ENCODE results near the gene XXYLT1.
A peak's percentile ranks its signal among the peaks of the same experiment; 100 is the strongest.

The XXYLT1 gene

GRCh38 chr3:195153653-195154052, 117.3 kb downstream of the XXYLT1 start:
- no peaks in the 10 kb centered on the region for H3K36me3 ChIP-seq (ENCODE audit: control insufficient read depth in 2 of 2, insufficient read depth in 1 of 2, low read length in 2 of 2)
- no peak for TF ChIP-seq ZBTB17 (tag by site-specific recombination; IDR thresholded peaks at IDR 0.05)
- H3K9me3 ChIP-seq (ENCODE audit: control insufficient read depth, insufficient read depth, low read depth, low read length) = no peaks in the 10 kb centered on the region
- ChIA-PET CTCF (no interaction called here), POLR2A (no interaction called here)
- no peak overlapping the region for H3K4me3 ChIP-seq (ENCODE audit: low read depth, low read length)
- H3K4me1 ChIP-seq (ENCODE audit: control insufficient read depth, insufficient read depth, low read length) = no peaks in the 10 kb centered on the region
- H3K27ac ChIP-seq (ENCODE audit: extremely low read depth, low read depth, low read length) = no peak overlapping the region

DNA sequence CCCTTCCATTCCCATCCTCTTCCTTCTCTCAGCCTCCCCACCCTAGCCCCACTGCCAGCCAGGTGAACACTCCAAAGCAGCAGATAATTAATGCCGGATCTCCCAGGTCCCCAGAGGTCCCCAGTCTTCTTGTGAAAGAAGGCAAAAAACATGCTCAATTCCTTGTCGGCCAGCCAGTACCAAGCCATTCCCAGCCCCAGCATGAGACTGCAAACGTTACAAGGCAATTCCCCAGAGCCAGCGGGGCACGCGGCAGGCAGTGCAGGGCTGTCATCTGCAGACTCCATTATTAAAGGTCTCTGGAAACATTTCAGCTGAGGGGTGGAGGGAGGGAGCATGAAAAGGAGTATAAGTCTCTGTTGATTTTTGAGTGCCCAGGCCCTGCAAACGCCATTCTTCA, 117.8 kb downstream of the XXYLT1 start:
- no peak overlapping the region for H3K27ac ChIP-seq (ENCODE audit: extremely low read depth, low read depth, low read length)
- H3K4me3 ChIP-seq (ENCODE audit: low read depth, low read length) = no peak overlapping the region
- ChIA-PET CTCF (no interaction called here), POLR2A (no interaction called here)
- no peaks in the 10 kb centered on the region for H3K9me3 ChIP-seq (ENCODE audit: control insufficient read depth, insufficient read depth, low read depth, low read length)
- no peaks in the 10 kb centered on the region for H3K4me1 ChIP-seq (ENCODE audit: control insufficient read depth, insufficient read depth, low read length)
- TF ChIP-seq ZIC2 (tag by site-specific recombination; IDR thresholded peaks at IDR 0.05) = peak; percentile 87
- TF ChIP-seq ZNF202 (tag by site-specific recombination; IDR thresholded peaks at IDR 0.05; ENCODE audit: borderline replicate concordance) = no peak
- TF ChIP-seq SCRT1 (tag by site-specific recombination; IDR thresholded peaks at IDR 0.05; ENCODE audit: borderline replicate concordance) = no peak
- no peaks in the 10 kb centered on the region for H3K36me3 ChIP-seq (ENCODE audit: control insufficient read depth in 2 of 2, insufficient read depth in 1 of 2, low read length in 2 of 2)

DNA sequence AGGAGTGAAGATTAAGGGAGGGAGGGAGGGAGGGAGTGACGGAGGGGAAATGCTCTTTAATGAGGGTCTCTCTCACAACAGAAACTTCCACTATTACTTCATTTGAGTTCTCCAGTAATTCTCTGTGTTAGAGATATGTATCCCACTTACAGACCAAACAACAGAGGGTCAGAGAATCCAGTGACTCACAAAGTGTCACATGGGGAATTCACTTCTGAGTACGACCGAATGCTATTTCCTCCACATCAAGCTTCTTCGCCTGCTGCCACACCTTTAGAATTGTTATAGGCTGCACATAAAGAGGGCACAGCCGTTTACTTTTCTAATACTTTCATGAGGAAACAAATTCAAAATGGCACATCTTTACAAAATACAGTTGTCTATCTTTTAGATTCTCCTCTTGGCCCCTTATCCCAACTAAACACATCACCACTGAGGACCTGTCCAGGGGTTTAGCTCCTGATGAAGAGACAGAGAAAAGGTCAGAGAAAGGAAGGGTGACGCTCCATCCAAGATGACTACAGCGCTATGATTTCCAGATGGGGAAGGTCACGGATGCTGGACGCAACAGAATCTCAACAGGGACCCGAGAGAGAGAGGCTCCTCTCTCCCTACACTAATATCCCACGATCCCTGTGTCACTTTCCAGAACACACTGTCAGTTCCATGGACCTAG, 119.0 kb downstream of the XXYLT1 start:
- no peak overlapping the region for H3K4me3 ChIP-seq (ENCODE audit: low read depth, low read length)
- H3K4me1 ChIP-seq (ENCODE audit: control insufficient read depth, insufficient read depth, low read length) = no peaks in the 10 kb centered on the region
- TF ChIP-seq, protein P1, sequence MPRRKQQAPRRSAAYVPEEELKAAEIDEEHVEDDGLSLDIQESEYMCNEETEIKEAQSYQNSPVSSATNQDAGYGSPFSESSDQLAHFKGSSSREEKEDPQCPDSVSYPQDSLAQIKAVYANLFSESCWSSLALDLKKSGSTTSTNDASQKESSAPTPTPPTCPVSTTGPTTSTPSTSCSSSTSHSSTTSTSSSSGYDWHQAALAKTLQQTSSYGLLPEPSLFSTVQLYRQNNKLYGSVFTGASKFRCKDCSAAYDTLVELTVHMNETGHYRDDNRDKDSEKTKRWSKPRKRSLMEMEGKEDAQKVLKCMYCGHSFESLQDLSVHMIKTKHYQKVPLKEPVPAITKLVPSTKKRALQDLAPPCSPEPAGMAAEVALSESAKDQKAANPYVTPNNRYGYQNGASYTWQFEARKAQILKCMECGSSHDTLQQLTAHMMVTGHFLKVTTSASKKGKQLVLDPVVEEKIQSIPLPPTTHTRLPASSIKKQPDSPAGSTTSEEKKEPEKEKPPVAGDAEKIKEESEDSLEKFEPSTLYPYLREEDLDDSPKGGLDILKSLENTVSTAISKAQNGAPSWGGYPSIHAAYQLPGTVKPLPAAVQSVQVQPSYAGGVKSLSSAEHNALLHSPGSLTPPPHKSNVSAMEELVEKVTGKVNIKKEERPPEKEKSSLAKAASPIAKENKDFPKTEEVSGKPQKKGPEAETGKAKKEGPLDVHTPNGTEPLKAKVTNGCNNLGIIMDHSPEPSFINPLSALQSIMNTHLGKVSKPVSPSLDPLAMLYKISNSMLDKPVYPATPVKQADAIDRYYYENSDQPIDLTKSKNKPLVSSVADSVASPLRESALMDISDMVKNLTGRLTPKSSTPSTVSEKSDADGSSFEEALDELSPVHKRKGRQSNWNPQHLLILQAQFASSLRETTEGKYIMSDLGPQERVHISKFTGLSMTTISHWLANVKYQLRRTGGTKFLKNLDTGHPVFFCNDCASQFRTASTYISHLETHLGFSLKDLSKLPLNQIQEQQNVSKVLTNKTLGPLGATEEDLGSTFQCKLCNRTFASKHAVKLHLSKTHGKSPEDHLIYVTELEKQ (tag by site-specific recombination; IDR thresholded peaks at IDR 0.05; ENCODE audit: borderline replicate concordance) = no peak
- no peak for TF ChIP-seq ZNF18 (tag by site-specific recombination; IDR thresholded peaks at IDR 0.05)
- POLR2A ChIA-PET = no interaction called here
- H3K9me3 ChIP-seq (ENCODE audit: control insufficient read depth, insufficient read depth, low read depth, low read length) = no peaks in the 10 kb centered on the region
- no peaks in the 10 kb centered on the region for H3K36me3 ChIP-seq (ENCODE audit: control insufficient read depth in 2 of 2, insufficient read depth in 1 of 2, low read length in 2 of 2)
- CTCF ChIA-PET = no interaction called here
- H3K27ac ChIP-seq (ENCODE audit: extremely low read depth, low read depth, low read length) = no peak overlapping the region

DNA sequence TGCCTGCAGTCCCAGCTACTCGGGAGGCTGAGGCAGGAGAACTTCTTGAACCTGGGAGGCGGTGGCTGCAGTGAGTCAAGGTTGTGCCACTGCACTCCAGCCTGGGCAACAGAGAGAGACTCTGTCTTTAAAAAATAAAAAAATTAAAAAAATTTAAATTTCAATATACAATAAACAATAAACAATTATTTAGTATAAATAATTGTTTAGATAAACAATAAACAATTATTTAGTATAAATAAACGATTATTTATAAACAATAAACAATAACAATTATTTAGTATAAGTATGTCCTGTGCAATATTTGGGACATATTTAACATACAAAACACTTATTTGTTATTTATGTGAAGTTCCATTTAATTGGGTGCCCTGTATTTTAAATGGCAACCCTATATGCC, 119.6 kb downstream of the XXYLT1 start:
- Histone ChIP-seq H3K4me1 (ENCODE audit: control insufficient read depth, insufficient read depth, low read length) (no peaks in the 10 kb centered on the region), H3K36me3 (ENCODE audit: control insufficient read depth in 2 of 2, insufficient read depth in 1 of 2, low read length in 2 of 2) (no peaks in the 10 kb centered on the region), H3K4me3 (ENCODE audit: low read depth, low read length) (no peak overlapping the region), H3K9me3 (ENCODE audit: control insufficient read depth, insufficient read depth, low read depth, low read length) (no peaks in the 10 kb centered on the region), H3K27ac (ENCODE audit: extremely low read depth, low read depth, low read length) (no peak overlapping the region)
- ChIA-PET POLR2A (no interaction called here), CTCF (no interaction called here)
- TF ChIP-seq ZNF777 (tag by site-specific recombination; IDR thresholded peaks at IDR 0.05; ENCODE audit: borderline replicate concordance) (no peak), ZNF248 (tag by site-specific recombination; IDR thresholded peaks at IDR 0.05) (no peak), ZNF776 (tag by site-specific recombination; IDR thresholded peaks at IDR 0.05; ENCODE audit: borderline replicate concordance) (no peak), PRDM6 (tag by site-specific recombination; IDR thresholded peaks at IDR 0.05) (no peak), ZNF677 (tag by site-specific recombination; IDR thresholded peaks at IDR 0.05) (no peak), EGR2 (tag by site-specific recombination; IDR thresholded peaks at IDR 0.05; ENCODE audit: low read depth) (no peak), ZNF423 (tag by site-specific recombination; IDR thresholded peaks at IDR 0.05) (no peak), ZNF266 (tag by site-specific recombination; IDR thresholded peaks at IDR 0.05; ENCODE audit: low read depth) (no peak), ZNF404 (tag by site-specific recombination; IDR thresholded peaks at IDR 0.05) (no peak), ZNF175 (tag by site-specific recombination; IDR thresholded peaks at IDR 0.05) (no peak), ZNF660 (tag by site-specific recombination; IDR thresholded peaks at IDR 0.05) (no peak), ZBTB6 (tag by site-specific recombination; IDR thresholded peaks at IDR 0.05) (no peak)

Data from HEK293 (cell line).